Measurements from ENCODE around the gene SEC61B. TPM values are rescaled to one million over a fixed set of nuclear protein-coding genes. Genes with fewer than 3 reads are reported as not detected.

The SEC61B gene
- total RNA-seq, 1 donor from 2014 or later = 83.7 TPM

DNA sequence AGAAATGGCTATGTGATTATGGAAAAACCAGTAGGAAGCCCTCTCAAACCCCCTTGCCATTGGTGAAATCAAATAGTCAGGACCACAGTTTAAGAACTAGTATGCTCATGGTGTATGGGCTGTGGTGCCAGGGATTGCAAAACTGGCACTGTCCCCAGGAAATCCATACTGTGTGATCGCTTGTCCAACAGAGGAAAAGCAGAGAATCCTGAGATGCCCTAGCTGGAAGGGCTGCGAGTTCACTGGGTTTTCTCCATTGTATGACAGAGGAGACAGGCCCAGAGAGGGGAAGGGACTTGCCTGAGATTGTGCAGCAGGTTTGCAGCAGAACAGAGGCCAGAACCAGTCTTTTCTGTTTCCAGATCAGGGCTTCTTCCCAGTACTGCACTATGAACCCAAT is 12.5 kb downstream of the SEC61B start:
- H2AFZ ChIP-seq (replicated peaks) = no peak overlapping the region
- H3K4me3 Mint-ChIP-seq = no peak overlapping the region
- H3K9me3 ChIP-seq (ENCODE audit: low read depth) = no peaks in the 10 kb centered on the region
- peaks cover 1% of the 10 kb centered on the region for H3F3A ChIP-seq (ENCODE audit: low read depth)
- no peaks in the 10 kb centered on the region for H3K79me2 ChIP-seq (ENCODE audit: low read depth)
- H3K36me3 ChIP-seq = no peaks in the 10 kb centered on the region
- no peak overlapping the region for H3K4me2 ChIP-seq
- no peak overlapping the region for H3K27ac Mint-ChIP-seq
- TF ChIP-seq CTCF (IDR thresholded peaks at IDR 0.05) = no peak
- H3K27me3 Mint-ChIP-seq (ENCODE audit: insufficient read depth, low read depth) = no peaks in the 10 kb centered on the region
- H3K4me1 ChIP-seq = peaks cover 11% of the 10 kb centered on the region
- DNase-seq (ENCODE audit: low spot score) = no peak
- no peak overlapping the region for H3K27ac ChIP-seq
- no peaks in the 10 kb centered on the region for H3K4me1 Mint-ChIP-seq
- H3K36me3 Mint-ChIP-seq = peaks cover 3% of the 10 kb centered on the region
- H3K4me3 ChIP-seq = no peak overlapping the region
- no peaks in the 10 kb centered on the region for H4K20me1 ChIP-seq (ENCODE audit: low read depth)
- H3K9me3 Mint-ChIP-seq = no peaks in the 10 kb centered on the region
- H3K9ac ChIP-seq = no peak overlapping the region
- no peaks in the 10 kb centered on the region for H3K27me3 ChIP-seq

- Histone ChIP-seq H3F3A (ENCODE audit: low read depth) (peaks cover 6% of the 10 kb centered on the region), H3K79me2 (ENCODE audit: low read depth) (no peaks in the 10 kb centered on the region), H3K27ac (no peak overlapping the region), H3K4me3 (no peak overlapping the region), H3K9ac (no peak overlapping the region), H3K4me2 (no peak overlapping the region), H2AFZ (replicated peaks) (no peak overlapping the region), H3K9me3 (ENCODE audit: low read depth) (no peaks in the 10 kb centered on the region), H3K4me1 (peaks cover 12% of the 10 kb centered on the region), H4K20me1 (ENCODE audit: low read depth) (no peaks in the 10 kb centered on the region), H3K27me3 (no peaks in the 10 kb centered on the region), H3K36me3 (no peaks in the 10 kb centered on the region)
- TF ChIP-seq CTCF (IDR thresholded peaks at IDR 0.05) (no peak), EZH2phosphoT487 (IDR thresholded peaks at IDR 0.05) (no peak), EZH2 (IDR thresholded peaks at IDR 0.05) (no peak)
- no peaks in the 10 kb centered on the region for H3K4me1 Mint-ChIP-seq
- no peak overlapping the region for H3K4me3 Mint-ChIP-seq
- DNase-seq (ENCODE audit: low spot score) = no peak
- no peaks in the 10 kb centered on the region for H3K27me3 Mint-ChIP-seq (ENCODE audit: insufficient read depth, low read depth)
- peaks cover 3% of the 10 kb centered on the region for H3K36me3 Mint-ChIP-seq
- no peaks in the 10 kb centered on the region for H3K9me3 Mint-ChIP-seq
- H3K27ac Mint-ChIP-seq = no peak overlapping the region
Observed at GRCh38 chr9:99235069-99235468, 13.0 kb downstream of the SEC61B start.

DNA sequence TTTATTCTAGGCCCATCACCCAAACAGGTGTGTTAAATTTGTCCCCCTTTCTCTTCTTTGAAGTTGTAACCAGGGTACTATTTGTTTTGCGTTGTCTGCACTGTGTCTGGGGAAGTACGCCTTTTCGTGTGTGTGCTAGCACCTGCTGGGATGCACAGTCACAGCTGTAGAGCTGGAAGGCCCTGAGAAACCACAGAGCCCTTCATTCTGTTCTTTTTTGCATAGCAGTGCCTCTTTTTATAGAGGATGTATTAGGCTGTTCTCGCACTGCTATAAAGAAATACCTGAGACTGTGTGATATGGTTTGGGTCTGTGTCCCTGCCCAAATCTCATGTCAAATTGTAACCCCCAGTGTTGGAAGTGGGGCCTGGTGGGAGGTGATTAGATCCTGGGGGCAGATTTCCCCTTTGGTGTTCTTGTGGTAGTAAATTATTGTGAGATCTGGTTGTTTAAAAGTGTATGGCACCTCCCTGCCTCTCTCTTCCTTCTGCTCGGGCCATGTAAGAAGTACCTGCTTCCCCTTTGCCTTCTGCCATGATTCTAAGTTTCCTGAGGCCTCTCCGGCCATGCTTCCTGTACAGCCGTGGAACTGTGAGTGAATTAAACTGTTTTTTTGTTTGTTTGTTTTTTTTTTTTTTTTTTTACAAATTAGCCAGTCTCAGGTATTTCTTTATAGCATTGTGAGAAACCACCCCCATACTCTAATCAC is 14.0 kb downstream of the SEC61B start:
- H3K36me3 ChIP-seq = no peaks in the 10 kb centered on the region
- DNase-seq (ENCODE audit: low spot score) = no peak
- H3K4me2 ChIP-seq = no peak overlapping the region
- no peaks in the 10 kb centered on the region for H3K9me3 Mint-ChIP-seq
- no peaks in the 10 kb centered on the region for H3K79me2 ChIP-seq (ENCODE audit: low read depth)
- H3K27ac Mint-ChIP-seq = no peak overlapping the region
- H3K36me3 Mint-ChIP-seq = peaks cover 3% of the 10 kb centered on the region
- no peak overlapping the region for H3K27ac ChIP-seq
- H3K27me3 ChIP-seq = no peaks in the 10 kb centered on the region
- peaks cover 7% of the 10 kb centered on the region for H3F3A ChIP-seq (ENCODE audit: low read depth)
- H3K4me1 ChIP-seq = peaks cover 12% of the 10 kb centered on the region
- H3K4me1 Mint-ChIP-seq = no peaks in the 10 kb centered on the region
- no peak overlapping the region for H2AFZ ChIP-seq (replicated peaks)
- no peak overlapping the region for H3K4me3 Mint-ChIP-seq
- no peak for TF ChIP-seq EZH2 (IDR thresholded peaks at IDR 0.05)
- TF ChIP-seq EZH2phosphoT487 (IDR thresholded peaks at IDR 0.05) = no peak
- TF ChIP-seq CTCF (IDR thresholded peaks at IDR 0.05) = no peak
- no peak overlapping the region for H3K4me3 ChIP-seq
- no peaks in the 10 kb centered on the region for H3K9me3 ChIP-seq (ENCODE audit: low read depth)
- no peaks in the 10 kb centered on the region for H4K20me1 ChIP-seq (ENCODE audit: low read depth)
- H3K27me3 Mint-ChIP-seq (ENCODE audit: insufficient read depth, low read depth) = no peaks in the 10 kb centered on the region
- H3K9ac ChIP-seq = no peak overlapping the region

All from neural progenitor cell (in vitro differentiated cells).